Fibroblast of pulmonary artery (primary cell): Measurements from ENCODE around the gene HAUS3.

ENCODE experiments used
- DNase-seq: peaks from one replicate; pipeline ENCODE4 v3.0.0-alpha.2; 2010; ENCODE audit warnings: low read depth
- H3K4me3 ChIP-seq: replicated peaks from 2 replicates; pipeline ENCODE4 v1.5.1; 2011; ENCODE audit warnings: low read depth, mild to moderate bottlenecking, control low read depth, low read length, moderate library complexity
- CTCF ChIP-seq: IDR thresholded peaks from 2 replicates; pipeline ENCODE4 v1.5.1; 2011; ENCODE audit warnings: mild to moderate bottlenecking, control low read depth, low read length, inconsistent platforms; ENCODE audit errors: missing control alignments

The HAUS3 gene

GRCh38 chr4:2270341-2271165, 28.6 kb upstream of the HAUS3 start:
- DNase-seq: no peak
- no peak overlapping the region for H3K4me3 ChIP-seq
- TF ChIP-seq CTCF: no peak

GRCh38 chr4:2269618-2270163, 27.8 kb upstream of the HAUS3 start:
- no peak for TF ChIP-seq CTCF
- no peak overlapping the region for H3K4me3 ChIP-seq

GRCh38 chr4:2269206-2269531, 27.2 kb upstream of the HAUS3 start:
- TF ChIP-seq CTCF: no peak
- DNase-seq: no peak
- H3K4me3 ChIP-seq: no peak overlapping the region

More at GRCh38 chr4:2269618-2270163, 27.8 kb upstream of the HAUS3 start:
- no peak for DNase-seq

- DNase-seq: no peak
- TF ChIP-seq CTCF: no peak
These were observed 26.7 kb upstream of the HAUS3 start for GRCh38 chr4:2268357-2269205.

GRCh38 chr4:2267841-2268240, 25.9 kb upstream of the HAUS3 start:
- no peak for DNase-seq
- H3K4me3 ChIP-seq: no peak overlapping the region
- no peak for TF ChIP-seq CTCF

More at GRCh38 chr4:2268357-2269205, 26.7 kb upstream of the HAUS3 start:
- no peak overlapping the region for H3K4me3 ChIP-seq

- TF ChIP-seq CTCF: no peak
- no peak for DNase-seq
- H3K4me3 ChIP-seq: no peak overlapping the region
These were observed 25.4 kb upstream of the HAUS3 start for GRCh38 chr4:2267320-2267811.
